Suppressor macrophage treated with lipopolysaccharide for 4 hours (primary cell): ENCODE results near the gene SCN3A.

Experiments used
- DNase-seq: peaks from one replicate; pipeline ENCODE4 v3.0.0-alpha.2; 2020

Gene SCN3A

GRCh38 chr2:165203689-165204559 lies at the start of gene SCN3A:
Gene SCN3A, minus strand, starts transcription at chr2:165204050. Its CDS starts 27,656 bp downstream, at chr2:165176394.
- peak; percentile 43 for DNase-seq

GRCh38 chr2:165253178-165253577 lies 49.3 kb upstream of the SCN3A start:
- DNase-seq: no peak

- no peak for DNase-seq
These were observed 47.5 kb upstream of the SCN3A start for GRCh38 chr2:165251366-165251765.

GRCh38 chr2:165248238-165248637 lies 44.4 kb upstream of the SCN3A start:
- DNase-seq: no peak

GRCh38 chr2:165245081-165245793 lies 41.4 kb upstream of the SCN3A start:
- no peak for DNase-seq

GRCh38 chr2:165240916-165241315 lies 37.1 kb upstream of the SCN3A start:
- DNase-seq: no peak

GRCh38 chr2:165239856-165240515 lies 36.1 kb upstream of the SCN3A start:
- no peak for DNase-seq

- DNase-seq: peak; percentile 49
These were observed 35.4 kb upstream of the SCN3A start, which contains the start of gene SCN2A for GRCh38 chr2:165239230-165239629. Gene SCN2A, plus strand, starts transcription at chr2:165239414. Its CDS starts 56,410 bp downstream, at chr2:165295824.

- peak; percentile 3 for DNase-seq
These were observed 34.4 kb upstream of the SCN3A start for GRCh38 chr2:165238295-165238694.

GRCh38 chr2:165237056-165237455 lies 33.2 kb upstream of the SCN3A start:
- no peak for DNase-seq

- no peak for DNase-seq
These were observed 23.7 kb upstream of the SCN3A start for GRCh38 chr2:165227571-165227970.

GRCh38 chr2:165224941-165225340 lies 21.1 kb upstream of the SCN3A start:
- no peak for DNase-seq

- no peak for DNase-seq
These were observed 15.6 kb upstream of the SCN3A start for GRCh38 chr2:165219481-165219880.

- no peak for DNase-seq
These were observed 10.2 kb upstream of the SCN3A start for GRCh38 chr2:165214093-165214492.

- no peak for DNase-seq
These were observed 4.2 kb upstream of the SCN3A start for GRCh38 chr2:165208094-165208493.

GRCh38 chr2:165205865-165206264 lies 2.0 kb upstream of the SCN3A start:
- no peak for DNase-seq

GRCh38 chr2:165202239-165202638 lies 1.6 kb downstream of the SCN3A start:
- DNase-seq: no peak

GRCh38 chr2:165198181-165198580 lies 5.7 kb downstream of the SCN3A start:
- no peak for DNase-seq

GRCh38 chr2:165197346-165197745 lies 6.5 kb downstream of the SCN3A start:
- DNase-seq: no peak

- DNase-seq: no peak
These were observed 7.4 kb downstream of the SCN3A start for GRCh38 chr2:165196411-165196810.

GRCh38 chr2:165193178-165193777 lies 10.6 kb downstream of the SCN3A start:
- DNase-seq: no peak

GRCh38 chr2:165192729-165193128 lies 11.1 kb downstream of the SCN3A start:
- DNase-seq: no peak
